ENCODE data around the gene ASXL1.

The ASXL1 gene

GRCh38 chr20:32468313-32468640 is 110.1 kb downstream of the ASXL1 start:
- DNase-seq = no peak

GRCh38 chr20:32468860-32469259 is 110.7 kb downstream of the ASXL1 start:
- DNase-seq = no peak

- DNase-seq = no peak
Observed at GRCh38 chr20:32470025-32470861, 112.1 kb downstream of the ASXL1 start.

GRCh38 chr20:32470940-32471339 is 112.8 kb downstream of the ASXL1 start:
- DNase-seq = no peak

GRCh38 chr20:32472581-32473207 is 114.6 kb downstream of the ASXL1 start:
- DNase-seq = no peak

GRCh38 chr20:32473231-32474008 is 115.3 kb downstream of the ASXL1 start:
- DNase-seq = no peak

- DNase-seq = no peak
Observed at GRCh38 chr20:32474009-32474716, 116.0 kb downstream of the ASXL1 start.

GRCh38 chr20:32474717-32474966 is 116.5 kb downstream of the ASXL1 start:
- no peak for DNase-seq

GRCh38 chr20:32474967-32475811 is 117.1 kb downstream of the ASXL1 start:
- DNase-seq = no peak

GRCh38 chr20:32476684-32477593 is 118.8 kb downstream of the ASXL1 start:
- no peak for DNase-seq

GRCh38 chr20:32477594-32478512 is 119.7 kb downstream of the ASXL1 start:
- no peak for DNase-seq

GRCh38 chr20:32478576-32478975 is 120.4 kb downstream of the ASXL1 start:
- no peak for DNase-seq

- no peak for DNase-seq
Observed at GRCh38 chr20:32479012-32479411, 120.9 kb downstream of the ASXL1 start.

- no peak for DNase-seq
Observed at GRCh38 chr20:32479697-32480171, 121.6 kb downstream of the ASXL1 start.

GRCh38 chr20:32480371-32481241 is 122.5 kb downstream of the ASXL1 start:
- no peak for DNase-seq

GRCh38 chr20:32481311-32482142 is 123.4 kb downstream of the ASXL1 start:
- DNase-seq = no peak

GRCh38 chr20:32482143-32482441 is 124.0 kb downstream of the ASXL1 start:
- no peak for DNase-seq

Data from activated CD8-positive, alpha-beta memory T cell treated with anti-CD3 and anti-CD28 coated beads, Interleukin-2, amount 50 U/mL, for 48 hours (primary cell).